Germinal center (tissue), 1 donor: ENCODE data around the gene C5.

Experiments
- DNase-seq: peaks from one replicate; pipeline ENCODE4 v3.0.0; 2012; ENCODE audit warnings: mixed read lengths, low spot score

Gene C5

DNA sequence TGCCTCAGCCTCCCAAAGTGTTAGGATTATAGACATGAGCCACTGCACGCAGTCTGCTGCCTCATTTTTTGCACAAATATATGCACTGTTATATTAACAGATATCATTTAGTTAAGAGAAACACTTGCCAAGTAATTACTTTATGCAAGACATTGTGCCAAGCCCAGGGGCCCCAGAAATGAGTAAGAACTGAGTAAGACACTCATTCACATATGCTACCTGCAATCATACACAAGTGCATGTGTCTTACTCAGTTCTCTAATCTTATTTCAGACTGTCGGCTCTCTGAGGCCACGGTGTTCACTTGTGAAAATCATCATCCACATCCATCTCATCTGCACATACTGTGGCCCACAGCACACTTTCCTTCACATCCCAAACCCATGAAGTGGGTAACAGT lies 139.4 kb downstream of the C5 start:
- DNase-seq, result no peak

DNA sequence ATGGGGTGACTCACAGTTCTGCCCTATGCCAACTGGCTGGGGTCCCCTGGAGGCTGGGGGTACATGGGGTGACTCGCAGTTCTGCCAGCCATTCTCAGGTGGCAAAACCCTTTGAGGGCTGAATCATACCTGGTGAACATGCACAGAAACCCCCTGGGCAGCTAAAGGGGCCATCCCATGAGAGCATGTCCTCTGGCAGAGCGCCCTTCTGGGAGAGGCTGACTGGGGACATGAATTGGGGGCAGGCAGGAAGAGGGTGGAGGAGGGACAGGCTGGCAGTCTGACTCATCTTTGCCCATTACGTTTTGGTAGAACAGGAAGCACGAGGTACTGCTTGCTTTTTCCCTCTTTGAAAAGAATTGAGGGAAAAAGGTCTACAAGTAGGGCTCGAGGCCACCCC lies 140.2 kb downstream of the C5 start:
- DNase-seq, result no peak

DNA sequence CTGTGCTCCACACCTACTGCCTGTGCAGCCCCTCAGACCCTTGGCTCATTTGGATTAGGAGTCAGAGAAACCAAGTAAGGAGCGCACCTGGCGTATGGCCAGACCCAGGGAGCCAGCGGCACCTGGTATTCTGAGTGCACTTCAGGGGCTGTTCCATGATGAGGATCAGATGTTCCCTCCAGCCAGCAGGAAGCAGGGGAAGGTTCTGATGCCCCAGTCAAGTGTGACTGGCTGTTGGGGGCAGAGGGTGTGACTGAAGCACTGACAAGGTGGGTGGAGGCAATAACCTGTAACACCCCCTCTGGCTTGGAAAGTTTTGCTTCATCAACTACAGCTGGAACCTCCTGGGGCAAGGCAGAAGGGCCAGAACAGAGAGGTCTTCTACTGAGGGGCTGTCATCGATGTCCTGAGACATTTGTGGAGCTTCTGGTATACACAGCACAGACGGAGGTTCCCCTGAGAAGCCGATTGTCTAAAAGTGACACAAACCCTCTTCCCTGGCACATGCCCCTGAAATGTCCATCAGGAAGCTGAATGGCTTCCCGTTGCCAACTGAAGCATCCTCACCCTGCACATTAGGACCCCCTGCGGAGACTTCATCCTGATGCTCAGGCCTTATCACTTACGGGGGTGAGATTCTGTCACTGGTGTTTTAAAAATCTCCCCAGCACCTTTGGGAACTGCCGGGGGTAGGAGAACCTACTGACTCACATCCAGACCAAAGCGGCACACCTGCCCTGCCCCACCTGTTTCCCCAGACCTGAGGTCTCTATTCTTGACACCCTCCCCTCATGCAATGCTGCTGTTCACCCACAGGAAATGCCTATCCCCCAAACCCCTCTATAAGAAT lies 144.5 kb downstream of the C5 start:
- DNase-seq, result no peak

DNA sequence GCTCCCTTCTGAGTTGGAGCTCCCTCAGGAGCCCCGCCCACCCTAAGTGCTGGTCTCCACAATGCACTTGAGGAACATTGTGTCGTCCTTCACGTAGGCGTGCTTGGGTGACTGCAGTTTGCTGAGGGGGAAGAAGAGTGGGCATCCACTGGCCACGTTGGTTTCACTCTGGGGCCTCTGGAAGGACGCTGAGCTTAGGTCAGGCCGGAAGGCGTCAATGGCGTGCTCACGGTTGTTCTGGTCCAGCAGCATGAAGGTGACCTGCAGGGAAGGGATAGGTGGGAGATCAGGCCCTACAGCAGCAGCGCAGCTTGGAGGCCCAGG lies 145.1 kb downstream of the C5 start:
- DNase-seq, result no peak

DNA sequence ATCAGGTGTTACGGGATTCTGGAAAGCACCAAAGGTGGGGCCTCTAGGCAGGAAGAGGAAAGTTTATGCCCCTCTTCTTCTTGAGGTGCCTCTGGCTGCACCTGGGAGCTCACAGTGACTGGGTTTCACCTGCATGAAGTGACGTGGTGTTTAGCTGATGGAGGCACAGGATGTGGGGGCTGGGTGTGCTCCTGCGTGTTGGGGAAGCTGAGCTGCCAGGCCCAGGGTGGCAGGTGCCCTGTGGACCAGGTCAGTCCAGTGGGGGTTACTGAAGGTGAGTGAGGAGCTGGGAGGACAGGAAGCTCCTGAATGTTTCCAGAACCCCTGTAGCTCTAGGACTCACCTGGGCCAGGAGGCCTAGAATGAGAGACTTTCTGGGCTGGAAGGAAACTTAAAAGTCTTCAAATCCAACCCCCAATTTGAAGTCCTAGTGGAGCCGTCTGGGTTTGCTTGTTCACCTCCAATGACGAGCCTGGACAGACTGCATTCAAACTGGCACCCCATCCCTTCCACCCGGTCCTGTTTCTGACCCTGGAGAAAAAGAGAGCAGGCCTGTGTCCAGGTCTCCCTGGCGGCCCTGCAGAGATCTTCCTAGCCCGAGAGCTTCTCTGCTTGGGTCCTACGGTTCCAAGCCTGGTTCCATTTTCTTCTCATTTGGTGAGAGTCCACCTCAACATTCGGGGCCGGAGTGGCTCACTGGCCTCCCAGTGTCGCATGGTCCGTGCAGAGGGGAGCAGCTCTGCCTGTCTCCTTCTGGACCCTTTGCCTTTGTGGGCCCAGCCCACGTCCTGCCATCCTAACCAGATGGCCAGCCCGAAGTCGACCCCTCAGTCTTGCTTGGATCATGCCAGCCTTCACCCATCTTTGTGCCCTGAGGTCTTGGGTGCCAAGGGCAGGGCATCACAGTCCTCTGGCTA lies 145.8 kb downstream of the C5 start:
- peak; percentile 71 for DNase-seq

DNA sequence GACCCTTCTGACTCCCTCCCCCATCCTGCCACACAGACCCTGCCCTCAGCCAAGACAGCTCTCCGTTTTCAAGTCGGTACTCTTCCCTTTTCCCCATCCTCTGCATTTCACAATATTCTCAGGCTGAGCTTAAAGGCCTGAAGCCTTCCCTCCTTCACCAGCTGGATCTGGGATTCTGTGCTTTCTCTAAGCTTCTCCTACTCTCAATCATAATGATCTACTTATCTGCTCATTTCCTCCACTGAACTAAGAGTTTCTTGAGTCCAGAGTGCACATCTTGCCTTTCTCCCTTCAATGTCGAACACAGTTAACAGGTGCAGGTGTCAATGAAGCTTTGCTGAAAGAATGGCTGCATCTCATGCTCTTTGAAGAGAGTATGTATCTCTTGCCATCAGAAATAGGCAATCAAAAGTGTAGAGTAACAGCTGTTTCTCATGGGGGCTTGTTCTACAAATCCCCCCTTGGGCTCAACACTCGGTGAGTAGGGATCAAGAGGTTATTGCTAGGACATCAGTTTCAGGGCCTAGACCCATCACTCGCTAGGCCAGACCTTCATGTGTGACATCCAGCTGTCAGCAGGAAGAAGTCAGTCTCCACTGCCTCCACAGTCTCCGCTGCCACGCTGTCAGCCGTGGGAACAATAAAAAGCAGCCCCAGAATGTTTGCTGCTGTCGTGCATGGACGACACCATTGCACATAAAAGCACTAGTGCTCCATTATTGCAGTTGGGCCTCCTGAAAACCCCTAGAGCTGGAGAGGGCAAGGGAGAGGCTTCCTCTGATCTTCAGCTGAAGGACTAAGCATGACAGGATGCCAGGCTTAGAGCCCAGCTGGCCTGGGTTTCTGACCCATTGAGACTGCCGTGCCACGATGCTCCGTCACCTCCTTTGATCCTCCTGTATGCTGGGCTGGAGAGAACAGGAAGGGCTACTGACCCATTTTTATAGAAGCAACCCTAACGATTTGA lies 147.2 kb downstream of the C5 start:
- DNase-seq, result no peak
